ENCODE measurements around the gene CCDC122. TPM values are rescaled to one million over a fixed set of nuclear protein-coding genes. Genes with fewer than 3 reads are reported as not detected.

The CCDC122 gene
- polyA plus RNA-seq: 10 to 100 TPM in 1 of 4 donors, 1 to 10 TPM in 2, under 1 TPM in 1; 0.81 to 13.0 (median 6.1) TPM
- long read RNA-seq, donor 1: 0 reads
- long read RNA-seq, donor 2: 0 reads
- long read RNA-seq, donor 3: 0 reads
- long read RNA-seq, donor 4: 0 reads
- long read RNA-seq, donor 5: 0 reads
- long read RNA-seq, donor 6: 0 reads
- long read RNA-seq, donor 7: 0 reads
- long read RNA-seq, donor 8: 0 reads
- long read RNA-seq, donor 9: 0 reads
- long read RNA-seq, donor 10, partial matches to known transcripts: 0 of 1 reads
- long read RNA-seq, donor 10, other reads (novel, unspliced or antisense): 0 of 1 reads

DNA sequence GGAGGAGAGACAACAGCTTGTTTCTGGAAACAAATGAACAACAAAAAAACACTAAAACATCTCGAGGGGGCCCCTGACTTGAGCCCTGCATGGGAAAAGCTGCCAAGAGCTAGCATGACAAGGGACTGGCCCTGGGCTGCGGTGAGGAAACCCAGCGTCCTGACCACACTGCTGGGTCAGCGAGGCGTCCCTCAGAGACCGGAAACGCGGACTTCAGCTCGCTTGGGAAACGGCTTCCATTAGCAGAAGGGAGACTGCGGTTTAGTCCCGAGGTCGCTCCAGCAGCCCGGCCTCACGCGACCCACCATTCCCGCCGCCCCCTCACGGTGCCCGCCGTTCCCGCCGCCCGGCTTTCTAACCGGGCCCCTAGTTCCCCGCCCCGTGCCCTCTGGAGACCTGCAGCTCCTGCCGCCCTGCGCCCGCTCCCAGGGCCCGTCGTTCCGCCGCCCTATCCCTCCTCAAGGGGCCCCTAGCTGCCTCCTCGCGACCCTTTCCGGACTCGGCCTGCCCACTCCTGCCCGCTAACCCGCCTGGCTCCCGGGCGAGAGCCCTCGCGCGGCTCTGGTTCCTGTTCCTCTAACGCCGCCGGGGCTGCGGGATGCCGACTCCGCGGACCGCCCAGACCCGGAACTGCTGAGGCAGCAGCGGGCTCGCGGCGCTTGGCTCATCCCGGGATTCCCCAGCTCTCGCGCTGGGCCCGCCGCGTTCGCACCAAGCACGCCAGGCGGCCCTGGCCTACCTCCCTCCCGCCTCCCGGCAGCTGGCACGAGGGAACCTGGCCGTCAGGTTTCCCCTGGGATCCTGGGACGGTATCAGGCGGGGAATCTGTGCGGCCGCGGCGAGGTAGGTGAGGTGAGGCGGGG, at the start of gene CCDC122:
CCDC122 (minus strand) TSS at position 849 of the 863 bp plus-strand sequence. CDS start 10,364 bp downstream, outside the sequence.
- Histone ChIP-seq H3K9me3 (ENCODE audit: control insufficient read depth in 2 of 2, insufficient read depth in 1 of 2, low read depth in 1 of 2, low read length in 1 of 2) (no peaks in the 10 kb centered on the region), H3K36me3 (ENCODE audit: control insufficient read depth in 3 of 3, insufficient read depth in 2 of 3, low read depth in 1 of 3, low read length in 3 of 3) (no peaks in the 10 kb centered on the region), H3K27ac (ENCODE audit: low read depth in 1 of 3, low read length in 2 of 3) (peak within 1 kb of the TSS; percentile 91 to 97 (median 94)), H3K4me3 (ENCODE audit: low read depth in 1 of 3, low read length in 3 of 3) (peak within 1 kb of the TSS; percentile 55 to 84 (median 70)), H3K4me1 (ENCODE audit: control insufficient read depth in 3 of 3, insufficient read depth in 2 of 3, low read depth in 1 of 3, low read length in 2 of 3) (peaks cover 0 to 11% (median 0%) of the 10 kb centered on the region in 3 donors), H3K27me3 (ENCODE audit: control insufficient read depth in 3 of 3, insufficient read depth in 3 of 3, low read length in 3 of 3) (no peaks in the 10 kb centered on the region)
- FAIRE-seq (no peak), DNase-seq (peak; percentile 83 to 93)
- WGBS, 3 donors: 0 to 1% (median 1%) methylated on average over 71 to 78 of the region's 78 CpGs

DNA sequence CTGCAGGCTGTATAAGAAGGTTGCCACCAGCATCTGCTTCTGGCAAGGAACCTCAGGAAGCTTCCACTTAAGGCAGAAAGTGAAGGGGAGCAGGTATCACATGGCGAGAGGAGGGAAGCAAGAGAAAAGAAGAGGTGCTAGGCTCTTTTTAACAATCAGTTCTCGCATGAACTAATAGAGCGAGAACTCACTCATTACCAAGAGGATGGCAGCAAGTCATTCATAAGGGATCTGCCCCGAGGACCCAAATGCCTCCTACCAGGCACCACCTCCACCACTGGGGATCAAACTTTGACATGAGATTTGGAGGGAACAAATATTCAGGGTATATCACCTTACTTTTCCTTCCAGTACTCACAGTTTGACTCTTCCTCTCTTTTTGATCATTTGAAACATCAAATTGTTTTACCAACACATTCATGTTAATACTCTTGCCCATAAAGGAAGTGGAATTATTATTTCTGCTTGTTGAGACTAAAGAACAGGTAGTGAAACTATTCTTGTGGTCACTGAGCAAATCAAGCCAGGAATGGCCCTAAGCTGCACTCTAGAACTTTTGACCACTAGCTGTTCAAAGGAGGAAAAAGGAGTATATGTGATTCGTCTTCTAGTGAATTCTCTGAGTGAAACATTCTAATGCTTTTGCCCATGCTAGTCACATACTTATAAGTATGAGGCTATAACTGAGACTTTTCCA, 45.2 kb upstream of the CCDC122 start:
- no peaks in the 10 kb centered on the region for H3K36me3 ChIP-seq (ENCODE audit: control insufficient read depth in 3 of 3, insufficient read depth in 2 of 3, low read depth in 1 of 3, low read length in 3 of 3)
- no peak for DNase-seq
- no peak for FAIRE-seq
- no peaks in the 10 kb centered on the region for H3K9me3 ChIP-seq (ENCODE audit: control insufficient read depth in 2 of 2, insufficient read depth in 1 of 2, low read depth in 1 of 2, low read length in 1 of 2)
- H3K4me3 ChIP-seq (ENCODE audit: low read depth in 1 of 3, low read length in 3 of 3): no peak overlapping the region
- H3K27me3 ChIP-seq (ENCODE audit: control insufficient read depth in 3 of 3, insufficient read depth in 3 of 3, low read length in 3 of 3): no peaks in the 10 kb centered on the region
- WGBS, 3 donors: 77 to 91% (median 80%) methylated on average over 5 of the region's 5 CpGs
- no peak overlapping the region for H3K27ac ChIP-seq (ENCODE audit: low read depth in 1 of 3, low read length in 2 of 3)
- H3K4me1 ChIP-seq (ENCODE audit: control insufficient read depth in 3 of 3, insufficient read depth in 2 of 3, low read depth in 1 of 3, low read length in 2 of 3): no peaks in the 10 kb centered on the region

DNA sequence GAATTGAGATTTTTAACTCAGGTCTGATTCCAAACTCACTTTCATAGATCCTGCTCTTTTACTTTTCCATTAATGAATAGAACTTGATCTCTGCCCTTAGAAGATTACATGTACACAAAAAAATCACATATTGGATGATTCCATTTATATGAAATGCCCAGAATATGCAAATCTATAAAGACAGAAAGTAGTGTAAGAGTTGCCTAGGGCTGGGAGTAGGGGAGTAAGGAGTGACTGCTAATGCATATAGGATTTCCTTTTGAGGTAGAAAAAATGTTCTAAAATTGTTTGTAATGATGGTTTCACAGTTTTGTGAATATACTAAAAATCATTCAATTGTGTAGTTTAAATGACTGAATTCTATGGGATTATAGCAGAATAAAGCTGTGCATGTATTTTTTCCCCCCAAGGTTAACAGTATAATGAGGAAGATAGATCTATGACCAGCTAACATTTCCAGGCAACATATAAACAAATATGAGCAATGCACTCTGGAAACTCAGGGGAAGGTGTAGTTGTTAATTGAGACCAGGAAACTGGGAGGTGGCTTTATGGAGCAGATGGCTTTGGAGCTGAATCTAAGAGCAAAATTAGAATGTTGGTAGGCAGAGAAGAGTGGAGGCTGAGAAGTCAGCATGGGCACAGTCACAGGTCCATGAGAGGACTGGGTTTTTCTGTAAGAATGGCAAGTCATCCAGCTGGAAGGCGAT, 41.6 kb upstream of the CCDC122 start:
- Histone ChIP-seq H3K27ac (ENCODE audit: low read depth in 1 of 3, low read length in 2 of 3) (no peak overlapping the region), H3K9me3 (ENCODE audit: control insufficient read depth in 2 of 2, insufficient read depth in 1 of 2, low read depth in 1 of 2, low read length in 1 of 2) (no peaks in the 10 kb centered on the region), H3K4me3 (ENCODE audit: low read depth in 1 of 3, low read length in 3 of 3) (no peak overlapping the region), H3K36me3 (ENCODE audit: control insufficient read depth in 3 of 3, insufficient read depth in 2 of 3, low read depth in 1 of 3, low read length in 3 of 3) (no peaks in the 10 kb centered on the region), H3K27me3 (ENCODE audit: control insufficient read depth in 3 of 3, insufficient read depth in 3 of 3, low read length in 3 of 3) (no peaks in the 10 kb centered on the region), H3K4me1 (ENCODE audit: control insufficient read depth in 3 of 3, insufficient read depth in 2 of 3, low read depth in 1 of 3, low read length in 2 of 3) (no peaks in the 10 kb centered on the region)
- 93 to 100% (median 100%) methylated on average over 1 of the region's 1 CpG for WGBS, 3 donors
- FAIRE-seq (no peak), DNase-seq (no peak)

DNA sequence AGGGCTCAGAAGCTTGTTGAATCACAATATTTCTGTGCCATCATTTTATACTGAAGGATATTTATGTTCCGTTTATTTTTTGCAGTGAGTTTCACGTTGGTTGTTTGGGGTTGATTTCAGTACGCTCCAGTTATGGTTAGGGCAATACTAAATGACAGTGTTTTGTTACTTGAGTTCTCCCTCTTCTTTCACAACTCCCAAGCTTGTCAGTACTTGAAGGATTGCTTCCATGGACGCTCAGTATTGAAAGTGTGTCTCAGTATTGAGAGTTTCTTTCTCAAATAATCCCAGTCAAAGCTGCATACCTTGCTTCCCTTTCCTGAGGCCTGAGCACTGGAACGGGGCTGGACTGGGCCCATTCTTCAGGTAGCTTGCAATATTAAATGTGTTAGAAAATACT, 39.1 kb upstream of the CCDC122 start:
- FAIRE-seq: no peak
- 77 to 85% (median 83%) methylated on average over 5 of the region's 5 CpGs for WGBS, 3 donors
- no peak for DNase-seq
- no peaks in the 10 kb centered on the region for H3K27me3 ChIP-seq (ENCODE audit: control insufficient read depth in 3 of 3, insufficient read depth in 3 of 3, low read length in 3 of 3)
- no peaks in the 10 kb centered on the region for H3K36me3 ChIP-seq (ENCODE audit: control insufficient read depth in 3 of 3, insufficient read depth in 2 of 3, low read depth in 1 of 3, low read length in 3 of 3)
- H3K4me1 ChIP-seq (ENCODE audit: control insufficient read depth in 3 of 3, insufficient read depth in 2 of 3, low read depth in 1 of 3, low read length in 2 of 3): no peaks in the 10 kb centered on the region
- H3K9me3 ChIP-seq (ENCODE audit: control insufficient read depth in 2 of 2, insufficient read depth in 1 of 2, low read depth in 1 of 2, low read length in 1 of 2): no peaks in the 10 kb centered on the region
- no peak overlapping the region for H3K4me3 ChIP-seq (ENCODE audit: low read depth in 1 of 3, low read length in 3 of 3)
- no peak overlapping the region for H3K27ac ChIP-seq (ENCODE audit: low read depth in 1 of 3, low read length in 2 of 3)

DNA sequence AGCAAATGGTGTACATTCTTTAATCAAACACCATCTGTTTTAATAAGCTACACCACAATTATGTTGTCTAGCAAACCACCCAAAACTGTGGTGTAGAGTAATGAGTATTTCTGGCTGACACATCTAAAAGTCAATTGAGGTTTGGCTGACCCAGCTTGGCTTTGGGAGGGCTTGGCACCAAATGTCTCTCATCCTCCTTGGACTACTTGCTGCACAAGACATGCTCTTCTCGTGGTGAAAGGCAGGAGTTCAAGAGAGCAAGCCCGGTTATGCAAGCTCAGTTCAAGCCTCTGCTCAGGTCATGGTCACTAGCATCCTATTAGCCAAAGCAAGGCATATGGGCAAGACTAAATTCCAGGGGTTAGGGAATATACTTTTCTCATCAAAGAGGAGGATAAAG, 37.3 kb upstream of the CCDC122 start:
- H3K27me3 ChIP-seq (ENCODE audit: control insufficient read depth in 3 of 3, insufficient read depth in 3 of 3, low read length in 3 of 3): no peaks in the 10 kb centered on the region
- no peak for FAIRE-seq
- H3K4me3 ChIP-seq (ENCODE audit: low read depth in 1 of 3, low read length in 3 of 3): no peak overlapping the region
- no peaks in the 10 kb centered on the region for H3K36me3 ChIP-seq (ENCODE audit: control insufficient read depth in 3 of 3, insufficient read depth in 2 of 3, low read depth in 1 of 3, low read length in 3 of 3)
- no peaks in the 10 kb centered on the region for H3K9me3 ChIP-seq (ENCODE audit: control insufficient read depth in 2 of 2, insufficient read depth in 1 of 2, low read depth in 1 of 2, low read length in 1 of 2)
- 51 to 69% (median 54%) methylated on average over 2 of the region's 2 CpGs for WGBS, 3 donors
- H3K27ac ChIP-seq (ENCODE audit: low read depth in 1 of 3, low read length in 2 of 3): no peak overlapping the region
- no peak for DNase-seq
- no peaks in the 10 kb centered on the region for H3K4me1 ChIP-seq (ENCODE audit: control insufficient read depth in 3 of 3, insufficient read depth in 2 of 3, low read depth in 1 of 3, low read length in 2 of 3)

DNA sequence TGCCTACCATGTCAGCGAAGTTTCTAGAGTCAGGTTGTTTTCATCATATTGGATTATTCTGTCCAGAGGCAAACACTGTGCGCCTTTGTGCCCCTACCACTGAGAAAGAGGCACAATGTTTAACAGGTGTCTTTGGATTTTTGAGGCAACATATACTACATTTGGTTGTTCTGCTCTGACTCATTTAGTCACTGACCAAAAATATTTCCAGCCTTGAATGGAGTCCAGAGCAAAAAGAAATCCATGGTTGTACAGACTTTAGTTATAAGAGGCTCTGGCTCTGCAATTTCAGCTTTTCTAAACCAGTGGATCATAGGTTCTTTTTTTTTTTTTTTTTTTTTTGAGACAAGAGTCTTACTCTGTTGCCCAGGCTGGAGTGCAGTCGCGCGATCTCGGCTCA, 35.9 kb upstream of the CCDC122 start:
- Histone ChIP-seq H3K4me3 (ENCODE audit: low read depth in 1 of 3, low read length in 3 of 3) (no peak overlapping the region), H3K36me3 (ENCODE audit: control insufficient read depth in 3 of 3, insufficient read depth in 2 of 3, low read depth in 1 of 3, low read length in 3 of 3) (no peaks in the 10 kb centered on the region), H3K9me3 (ENCODE audit: control insufficient read depth in 2 of 2, insufficient read depth in 1 of 2, low read depth in 1 of 2, low read length in 1 of 2) (no peaks in the 10 kb centered on the region), H3K27ac (ENCODE audit: low read depth in 1 of 3, low read length in 2 of 3) (no peak overlapping the region), H3K4me1 (ENCODE audit: control insufficient read depth in 3 of 3, insufficient read depth in 2 of 3, low read depth in 1 of 3, low read length in 2 of 3) (no peaks in the 10 kb centered on the region), H3K27me3 (ENCODE audit: control insufficient read depth in 3 of 3, insufficient read depth in 3 of 3, low read length in 3 of 3) (no peaks in the 10 kb centered on the region)
- WGBS, 3 donors: 89 to 94% (median 90%) methylated on average over 6 of the region's 6 CpGs
- no peak for DNase-seq
- FAIRE-seq: no peak

DNA sequence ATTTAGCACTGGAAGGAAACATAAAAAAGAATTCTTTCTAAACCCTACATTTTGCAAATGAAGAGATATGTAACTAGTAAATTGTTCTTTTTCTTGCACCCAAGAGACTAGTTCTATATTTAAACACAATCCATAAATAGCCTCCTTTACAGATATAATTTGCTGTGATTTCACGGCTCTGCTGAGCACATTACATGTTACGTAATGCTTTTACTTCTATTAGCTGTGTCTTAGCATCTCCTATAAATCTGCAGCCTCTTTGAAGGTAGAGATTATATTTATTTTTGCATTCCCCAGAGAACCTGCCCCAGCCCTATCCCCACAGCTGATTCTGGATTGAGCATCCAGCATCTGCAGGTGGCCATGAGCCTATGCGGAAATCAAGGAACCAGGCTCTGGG, 32.3 kb upstream of the CCDC122 start:
- Histone ChIP-seq H3K27me3 (ENCODE audit: control insufficient read depth in 3 of 3, insufficient read depth in 3 of 3, low read length in 3 of 3) (no peaks in the 10 kb centered on the region), H3K4me3 (ENCODE audit: low read depth in 1 of 3, low read length in 3 of 3) (no peak overlapping the region), H3K36me3 (ENCODE audit: control insufficient read depth in 3 of 3, insufficient read depth in 2 of 3, low read depth in 1 of 3, low read length in 3 of 3) (no peaks in the 10 kb centered on the region), H3K4me1 (ENCODE audit: control insufficient read depth in 3 of 3, insufficient read depth in 2 of 3, low read depth in 1 of 3, low read length in 2 of 3) (peaks cover 0 to 2% (median 0%) of the 10 kb centered on the region in 3 donors), H3K9me3 (ENCODE audit: control insufficient read depth in 2 of 2, insufficient read depth in 1 of 2, low read depth in 1 of 2, low read length in 1 of 2) (no peaks in the 10 kb centered on the region), H3K27ac (ENCODE audit: low read depth in 1 of 3, low read length in 2 of 3) (no peak overlapping the region)
- 81 to 89% (median 83%) methylated on average over 3 of the region's 3 CpGs for WGBS, 3 donors
- FAIRE-seq (no peak), DNase-seq (no peak)

DNA sequence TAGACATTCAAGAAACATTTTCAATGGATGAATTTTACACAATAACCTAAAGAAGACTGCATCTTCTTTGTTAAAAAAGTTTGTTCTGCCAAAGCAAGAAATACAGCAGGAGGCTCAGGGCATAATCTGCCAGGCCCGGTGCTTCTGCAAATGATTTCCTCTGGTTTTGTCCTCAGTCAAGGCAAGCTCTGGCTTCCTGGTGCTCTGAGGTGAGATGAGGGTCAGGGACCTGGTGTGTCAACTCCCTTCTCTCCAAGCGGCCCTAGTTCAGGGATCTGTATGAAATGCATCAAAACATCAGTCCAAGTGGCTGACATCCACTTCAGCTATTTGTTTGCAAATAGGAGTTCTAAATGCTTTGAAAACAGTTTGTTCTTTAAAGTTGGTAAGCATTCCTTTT, 31.7 kb upstream of the CCDC122 start:
- Histone ChIP-seq H3K36me3 (ENCODE audit: control insufficient read depth in 3 of 3, insufficient read depth in 2 of 3, low read depth in 1 of 3, low read length in 3 of 3) (no peaks in the 10 kb centered on the region), H3K4me3 (ENCODE audit: low read depth in 1 of 3, low read length in 3 of 3) (no peak overlapping the region), H3K27me3 (ENCODE audit: control insufficient read depth in 3 of 3, insufficient read depth in 3 of 3, low read length in 3 of 3) (no peaks in the 10 kb centered on the region), H3K9me3 (ENCODE audit: control insufficient read depth in 2 of 2, insufficient read depth in 1 of 2, low read depth in 1 of 2, low read length in 1 of 2) (no peaks in the 10 kb centered on the region), H3K4me1 (ENCODE audit: control insufficient read depth in 3 of 3, insufficient read depth in 2 of 3, low read depth in 1 of 3, low read length in 2 of 3) (peaks cover 0 to 2% (median 0%) of the 10 kb centered on the region in 3 donors), H3K27ac (ENCODE audit: low read depth in 1 of 3, low read length in 2 of 3) (no peak overlapping the region)
- DNase-seq (no peak), FAIRE-seq (no peak)
- 52 to 72% (median 66%) methylated on average over 2 of the region's 2 CpGs for WGBS, 3 donors

Measured in small intestine (tissue), 16 donors.